Hematopoietic multipotent progenitor cell (in vitro differentiated cells): ENCODE measurements around the gene THRB. TPM values are rescaled to one million over a fixed set of nuclear protein-coding genes. Genes with fewer than 3 reads are reported as not detected.
"Not testable (repeated sequence)": the region's sequence is repeated elsewhere in the genome, so short reads cannot be mapped to it uniquely, and the experiment has no call there.

Experiments used
- DNase-seq, 3 donors: peaks; one replicate each; pipeline ENCODE4 v3.0.0-alpha.2; 2011 to 2015; ENCODE audit warnings: low read depth in 2 of 3, low spot score in 2 of 3
- total RNA-seq: library from RNA; depleted of rRNA; stranded (reverse); fragments of >200 nt; gene quantifications from one replicate; pipeline ENCODE4 v1.2.3, GENCODE V29; 2012

The THRB gene
- total RNA-seq, 1 donor, result 5.7 TPM

GRCh38 chr3:24454856-24455255 is 39.8 kb downstream of the THRB start:
- no peak for DNase-seq

GRCh38 chr3:24454393-24454792 is 40.3 kb downstream of the THRB start:
- no peak for DNase-seq

GRCh38 chr3:24451461-24452099 is 43.1 kb downstream of the THRB start:
- DNase-seq, result no peak

GRCh38 chr3:24450160-24450907 is 44.3 kb downstream of the THRB start:
- DNase-seq, result no peak

GRCh38 chr3:24447836-24448235 is 46.8 kb downstream of the THRB start:
- DNase-seq, result no peak

- DNase-seq, result no peak
Measured at GRCh38 chr3:24446032-24446431, 48.6 kb downstream of the THRB start.

GRCh38 chr3:24443476-24443875 is 51.2 kb downstream of the THRB start:
- no peak for DNase-seq

- DNase-seq, result no peak
Measured at GRCh38 chr3:24440760-24441464, 53.7 kb downstream of the THRB start.

- no peak for DNase-seq
Measured at GRCh38 chr3:24439021-24439420, 55.6 kb downstream of the THRB start.

- DNase-seq, result no peak
Measured at GRCh38 chr3:24437326-24437725, 57.3 kb downstream of the THRB start.

GRCh38 chr3:24435584-24435983 is 59.1 kb downstream of the THRB start:
- no peak for DNase-seq

GRCh38 chr3:24434651-24435050 is 60.0 kb downstream of the THRB start:
- no peak for DNase-seq

- no peak for DNase-seq
Measured at GRCh38 chr3:24433838-24434591, 60.6 kb downstream of the THRB start.

GRCh38 chr3:24432989-24433388 is 61.7 kb downstream of the THRB start:
- DNase-seq, result no peak

GRCh38 chr3:24428481-24428880 is 66.2 kb downstream of the THRB start:
- peak in 2 of 3 donors; percentile 12 to 55 for DNase-seq

- DNase-seq, result no peak
Measured at GRCh38 chr3:24426896-24427295, 67.8 kb downstream of the THRB start.

- not testable (repeated sequence) for DNase-seq
Measured at GRCh38 chr3:24420829-24421228, 73.8 kb downstream of the THRB start.

- no peak for DNase-seq
Measured at GRCh38 chr3:24420224-24420623, 74.4 kb downstream of the THRB start.

GRCh38 chr3:24419067-24419791 is 75.4 kb downstream of the THRB start:
- DNase-seq, result no peak

- DNase-seq, result no peak
Measured at GRCh38 chr3:24417730-24418129, 76.9 kb downstream of the THRB start.
